HepG2 (cell line): Measurements from ENCODE around the gene LILRB2. TPM values are rescaled to one million over a fixed set of nuclear protein-coding genes. Genes with fewer than 3 reads are reported as not detected.

Experiments
- ATAC-seq: fragments of 200-7000 bp; cut with Tn5 transposase; 3 replicates; pipeline ENCODE4 v1.9.1; 2020; ENCODE audit warnings: mild to moderate bottlenecking, moderate library complexity
- BruUV-seq: library from RNA; stranded (reverse); fragments of 400-500 nt; replicated peaks from 2 replicates; lab custom pipeline; 2021; lab: Mats Ljungman, UMichigan
- CTCF ChIA-PET: fragments of 300-600 bp; formaldehyde crosslinking; extraction: SDS; loops from one replicate; lab custom pipeline; 2021; ENCODE audit warnings: low total read pairs, inconsistent platforms, low intra/inter-chr PET ratio; lab: Yijun Ruan, JAX
- POLR2A ChIA-PET: fragments of 350-600 bp; sonication (Branson Sonifier 250); formaldehyde crosslinking; loops from one replicate; lab custom pipeline; 2020; ENCODE audit warnings: antibody characterized with exemption, inconsistent platforms; lab: Yijun Ruan, JAX
- DNase-seq: peaks from one replicate; pipeline ENCODE4 v3.0.0-alpha.2; 2015; ENCODE audit warnings: low spot score
- FAIRE-seq: peaks from 3 replicates; lab custom pipeline; 2011; peaks lifted over from hg19 to GRCh38; lab: Jason Lieb, UNC
- H2AFZ ChIP-seq: one replicate; pipeline ENCODE4 v1.6.1; 2011; ENCODE audit warnings: low read length, inconsistent platforms
- H3K27ac ChIP-seq: fragments of 300-600 bp; 3 replicates; pipeline ENCODE4 v1.8.0; 2011; ENCODE audit warnings: mixed run types, mild to moderate bottlenecking, mixed read lengths, low read length, inconsistent platforms; ENCODE audit not compliant: insufficient read depth; ENCODE audit errors: extremely low read length
- H3K27me3 ChIP-seq, 2 experiments: fragments of 200-600 bp in 1 of 2; 2 replicates in 1 of 2; 3 replicates in 1 of 2; pipeline versions ENCODE4 v1.6.0 to v1.8.0; 2011; ENCODE audit warnings: low read length in 2 of 2, mild to moderate bottlenecking in 2 of 2, moderate library complexity in 2 of 2, inconsistent platforms in 1 of 2; ENCODE audit not compliant: insufficient read depth in 2 of 2, control insufficient read depth in 1 of 2
- H3K36me3 ChIP-seq, 2 experiments: fragments of 200-600 bp in 1 of 2; replicated peaks in 1 of 2; 2 replicates in 1 of 2; 3 replicates in 1 of 2; pipeline versions ENCODE4 v1.5.1 to v1.8.0; 2011; ENCODE audit warnings: low read length in 2 of 2, inconsistent platforms in 1 of 2; ENCODE audit not compliant: insufficient read depth in 2 of 2, control insufficient read depth in 1 of 2
- H3K4me1 ChIP-seq: 2 replicates; pipeline ENCODE4 v1.5.1; 2012; ENCODE audit warnings: low read length, inconsistent platforms; ENCODE audit not compliant: insufficient read depth
- H3K4me2 ChIP-seq: 2 replicates; pipeline ENCODE4 v1.6.0; 2011; ENCODE audit warnings: low read depth, low read length, inconsistent platforms
- H3K4me3 ChIP-seq, 3 experiments: fragments of 200-600 bp in 1 of 3; sonication (generic), shearing (Covaris generic) in 1 of 3; replicated peaks in 1 of 3; 2 replicates each; pipeline ENCODE4 v1.5.1; 2011 to 2016; ENCODE audit warnings: low read length in 3 of 3, inconsistent platforms in 2 of 3, low read depth in 2 of 3, mild to moderate bottlenecking in 2 of 3, control low read depth in 1 of 3, mixed read lengths in 1 of 3; ENCODE audit not compliant: insufficient read depth in 1 of 3
- H3K79me2 ChIP-seq: one replicate; pipeline ENCODE4 v1.6.1; 2011; ENCODE audit warnings: low read length, inconsistent platforms; ENCODE audit not compliant: insufficient read depth
- H3K9ac ChIP-seq: 2 replicates; pipeline ENCODE4 v1.6.0; 2011; ENCODE audit warnings: mild to moderate bottlenecking, low read depth, low read length, inconsistent platforms; ENCODE audit not compliant: insufficient read depth
- H3K9me3 ChIP-seq: 2 replicates; pipeline ENCODE4 v1.5.1; 2012; ENCODE audit warnings: mild to moderate bottlenecking, low read length
- H4K20me1 ChIP-seq: 2 replicates; pipeline ENCODE4 v1.6.0; 2011; ENCODE audit warnings: inconsistent platforms, mild to moderate bottlenecking, low read length, moderate library complexity; ENCODE audit not compliant: insufficient read depth
- HNRNPH1 ChIP-seq: fragments of 200-400 bp; formaldehyde crosslinking; optimal IDR thresholded peaks from 2 replicates; pipeline ENCODE3; 2017; ENCODE audit warnings: mild to moderate bottlenecking, low read depth, low read length
- HNRNPUL1 ChIP-seq: fragments of 200-400 bp; formaldehyde crosslinking; IDR thresholded peaks from 2 replicates; pipeline ENCODE4 v1.6.1; 2017; ENCODE audit warnings: low read depth, mild to moderate bottlenecking, low read length, moderate library complexity
- SP1 ChIP-seq, 2 experiments: fragments of 450-650 bp in 1 of 2; sonication (generic) in 1 of 2; formaldehyde crosslinking in 1 of 2; IDR thresholded peaks; 2 replicates each; pipeline versions ENCODE4 v1.4.0 to v1.6.1; 2016 to 2020; ENCODE audit warnings: missing genetic modification reagents in 1 of 2
- TMF1 ChIP-seq: sonication (generic); formaldehyde crosslinking; IDR thresholded peaks from 2 replicates; pipeline ENCODE4 v1.8.1; 2022; ENCODE audit warnings: low read depth, missing genetic modification reagents
- ZNF567 ChIP-seq: sonication (generic); formaldehyde crosslinking; IDR thresholded peaks from 2 replicates; pipeline ENCODE4 v1.8.1; 2023; ENCODE audit warnings: mild to moderate bottlenecking, missing genetic modification reagents, borderline replicate concordance
- WGBS: methylation state at CpG from one replicate; pipeline ENCODE4 v1.1.6; 2017; ENCODE audit warnings: low lambda C conversion rate; 5-methylcytosine and 5-hydroxymethylcytosine counted together
- in situ Hi-C: cut with HindIII; loops from 2 replicates; pipeline ENCODE4 v1.10.0; 2017; ENCODE audit warnings: low pct_unique_long_range_greater_than_20kb; ENCODE audit not compliant: extremely low pct_ligation_motif_present
- intact Hi-C: fragments of 100-400 bp; cut with micrococcal nuclease; formaldehyde crosslinking; loops from one replicate; pipeline ENCODE4 v1.10.0; 2022; ENCODE audit not compliant: unreplicated experiment
- polyA plus RNA-seq, 8 experiments: library from polyadenylated mRNA; depleted of rRNA in 3 of 8; stranded (reverse) in 7 of 8; unstranded in 1 of 8; fragments of >200 nt; fragmentation: Illumina TruSeq in 4 of 8; extraction: Trizol in 4 of 8; gene quantifications; 2 replicates each; pipeline versions ENCODE4 v1.2.1 to v1.2.3, GENCODE V29; 2011 to 2016; ENCODE audit warnings: low read depth in 4 of 8, missing spikeins in 1 of 8, mixed read lengths in 1 of 8; ENCODE audit not compliant: insufficient read depth in 1 of 8
- total RNA-seq, 5 experiments: library from RNA; depleted of rRNA; stranded (reverse); fragments of >200 nt; fragmentation: Illumina TruSeq; extraction: Trizol; gene quantifications; 2 replicates each; pipeline ENCODE4 v1.2.3, GENCODE V29; 2016; ENCODE audit warnings: low read depth in 1 of 5
- TF ChIP-seq, protein P1 (sequence below): sonication (generic); formaldehyde crosslinking; IDR thresholded peaks from 2 replicates; pipeline ENCODE4 v1.9.0; 2021; ENCODE audit warnings: mild to moderate bottlenecking, missing genetic modification reagents
- TF ChIP-seq, protein P2 (sequence below): sonication (generic); formaldehyde crosslinking; IDR thresholded peaks from 2 replicates; pipeline ENCODE4 v1.4.0; 2020; ENCODE audit warnings: missing genetic modification reagents

The LILRB2 gene
- total and polyA plus RNA-seq, 2 of the 13 experiments (the other 11 are each of a cell fraction or from before 2014, with no cell fraction given): not detected

DNA sequence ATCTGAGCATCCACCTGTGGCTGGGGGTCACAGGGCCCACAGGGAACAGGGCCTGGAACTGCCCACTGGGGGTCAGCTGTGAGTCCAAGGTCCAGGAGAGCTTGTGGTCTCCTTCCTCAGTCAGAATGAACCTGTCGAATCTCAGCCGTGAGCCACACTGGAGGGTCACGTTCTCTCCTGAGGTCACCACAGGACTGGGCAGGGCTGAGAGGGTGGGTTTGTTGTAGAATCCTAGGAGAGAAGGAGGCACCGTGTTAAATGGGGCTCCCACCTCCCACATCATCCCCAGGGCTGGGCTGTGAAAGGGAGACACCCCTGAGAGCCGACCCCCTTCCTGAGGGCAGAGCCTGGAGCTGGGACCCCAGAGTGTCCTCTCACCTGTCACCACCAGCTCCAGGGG, 30.6 kb upstream of the LILRB2 start:
- Histone ChIP-seq H2AFZ (no peak overlapping the region), H3K9ac (no peak overlapping the region), H3K4me2 (no peak overlapping the region), H3K4me3 (no peak overlapping the region), H3K36me3 (no peaks in the 10 kb centered on the region), H4K20me1 (no peaks in the 10 kb centered on the region), H3K27me3 (peaks cover 3 to 11% of the 10 kb centered on the region in 2 experiments; a peak in 3 of 5 replicates), H3K9me3 (no peaks in the 10 kb centered on the region), H3K79me2 (no peaks in the 10 kb centered on the region), H3K4me1 (no peaks in the 10 kb centered on the region), H3K27ac (no peak overlapping the region)
- TF ChIP-seq, protein P1, sequence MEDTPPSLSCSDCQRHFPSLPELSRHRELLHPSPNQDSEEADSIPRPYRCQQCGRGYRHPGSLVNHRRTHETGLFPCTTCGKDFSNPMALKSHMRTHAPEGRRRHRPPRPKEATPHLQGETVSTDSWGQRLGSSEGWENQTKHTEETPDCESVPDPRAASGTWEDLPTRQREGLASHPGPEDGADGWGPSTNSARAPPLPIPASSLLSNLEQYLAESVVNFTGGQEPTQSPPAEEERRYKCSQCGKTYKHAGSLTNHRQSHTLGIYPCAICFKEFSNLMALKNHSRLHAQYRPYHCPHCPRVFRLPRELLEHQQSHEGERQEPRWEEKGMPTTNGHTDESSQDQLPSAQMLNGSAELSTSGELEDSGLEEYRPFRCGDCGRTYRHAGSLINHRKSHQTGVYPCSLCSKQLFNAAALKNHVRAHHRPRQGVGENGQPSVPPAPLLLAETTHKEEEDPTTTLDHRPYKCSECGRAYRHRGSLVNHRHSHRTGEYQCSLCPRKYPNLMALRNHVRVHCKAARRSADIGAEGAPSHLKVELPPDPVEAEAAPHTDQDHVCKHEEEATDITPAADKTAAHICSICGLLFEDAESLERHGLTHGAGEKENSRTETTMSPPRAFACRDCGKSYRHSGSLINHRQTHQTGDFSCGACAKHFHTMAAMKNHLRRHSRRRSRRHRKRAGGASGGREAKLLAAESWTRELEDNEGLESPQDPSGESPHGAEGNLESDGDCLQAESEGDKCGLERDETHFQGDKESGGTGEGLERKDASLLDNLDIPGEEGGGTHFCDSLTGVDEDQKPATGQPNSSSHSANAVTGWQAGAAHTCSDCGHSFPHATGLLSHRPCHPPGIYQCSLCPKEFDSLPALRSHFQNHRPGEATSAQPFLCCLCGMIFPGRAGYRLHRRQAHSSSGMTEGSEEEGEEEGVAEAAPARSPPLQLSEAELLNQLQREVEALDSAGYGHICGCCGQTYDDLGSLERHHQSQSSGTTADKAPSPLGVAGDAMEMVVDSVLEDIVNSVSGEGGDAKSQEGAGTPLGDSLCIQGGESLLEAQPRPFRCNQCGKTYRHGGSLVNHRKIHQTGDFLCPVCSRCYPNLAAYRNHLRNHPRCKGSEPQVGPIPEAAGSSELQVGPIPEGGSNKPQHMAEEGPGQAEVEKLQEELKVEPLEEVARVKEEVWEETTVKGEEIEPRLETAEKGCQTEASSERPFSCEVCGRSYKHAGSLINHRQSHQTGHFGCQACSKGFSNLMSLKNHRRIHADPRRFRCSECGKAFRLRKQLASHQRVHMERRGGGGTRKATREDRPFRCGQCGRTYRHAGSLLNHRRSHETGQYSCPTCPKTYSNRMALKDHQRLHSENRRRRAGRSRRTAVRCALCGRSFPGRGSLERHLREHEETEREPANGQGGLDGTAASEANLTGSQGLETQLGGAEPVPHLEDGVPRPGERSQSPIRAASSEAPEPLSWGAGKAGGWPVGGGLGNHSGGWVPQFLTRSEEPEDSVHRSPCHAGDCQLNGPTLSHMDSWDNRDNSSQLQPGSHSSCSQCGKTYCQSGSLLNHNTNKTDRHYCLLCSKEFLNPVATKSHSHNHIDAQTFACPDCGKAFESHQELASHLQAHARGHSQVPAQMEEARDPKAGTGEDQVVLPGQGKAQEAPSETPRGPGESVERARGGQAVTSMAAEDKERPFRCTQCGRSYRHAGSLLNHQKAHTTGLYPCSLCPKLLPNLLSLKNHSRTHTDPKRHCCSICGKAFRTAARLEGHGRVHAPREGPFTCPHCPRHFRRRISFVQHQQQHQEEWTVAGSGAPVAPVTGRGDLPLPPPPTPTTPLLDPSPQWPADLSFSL (CRISPR knock-in tag): no peak
- TF ChIP-seq HNRNPUL1 (no peak), SP1 (IDR thresholded peaks at IDR 0.05) (no peak), SP1 (CRISPR knock-in tag; IDR thresholded peaks at IDR 0.05) (no peak), ZNF567 (CRISPR knock-in tag) (no peak), HNRNPH1 (no peak), TMF1 (CRISPR knock-in tag) (no peak)
- TF ChIP-seq, protein P2, sequence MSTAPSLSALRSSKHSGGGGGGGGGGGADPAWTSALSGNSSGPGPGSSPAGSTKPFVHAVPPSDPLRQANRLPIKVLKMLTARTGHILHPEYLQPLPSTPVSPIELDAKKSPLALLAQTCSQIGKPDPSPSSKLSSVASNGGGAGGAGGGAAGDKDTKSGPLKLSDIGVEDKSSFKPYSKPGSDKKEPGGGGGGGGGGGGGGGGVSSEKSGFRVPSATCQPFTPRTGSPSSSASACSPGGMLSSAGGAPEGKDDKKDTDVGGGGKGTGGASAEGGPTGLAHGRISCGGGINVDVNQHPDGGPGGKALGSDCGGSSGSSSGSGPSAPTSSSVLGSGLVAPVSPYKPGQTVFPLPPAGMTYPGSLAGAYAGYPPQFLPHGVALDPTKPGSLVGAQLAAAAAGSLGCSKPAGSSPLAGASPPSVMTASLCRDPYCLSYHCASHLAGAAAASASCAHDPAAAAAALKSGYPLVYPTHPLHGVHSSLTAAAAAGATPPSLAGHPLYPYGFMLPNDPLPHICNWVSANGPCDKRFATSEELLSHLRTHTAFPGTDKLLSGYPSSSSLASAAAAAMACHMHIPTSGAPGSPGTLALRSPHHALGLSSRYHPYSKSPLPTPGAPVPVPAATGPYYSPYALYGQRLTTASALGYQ (CRISPR knock-in tag): no peak
- DNase-seq (no peak), FAIRE-seq (no peak), ATAC-seq (no peak)
- ChIA-PET POLR2A (no interaction called here), CTCF (no interaction called here)
- no TSS peak for BruUV-seq
- intact Hi-C loops (no loop called here), in situ Hi-C loops (no loop called here)
- no CpG with 5 or more reads among the region's 5 CpGs for WGBS
